HG03135 (cell line): ENCODE results near the gene ST8SIA1.

Source experiments
- ATAC-seq: cut with Tn5 transposase; IDR thresholded peaks from one replicate; pipeline ENCODE4 v1.9.1; 2021; ENCODE audit warnings: mild to moderate bottlenecking, moderate library complexity; ENCODE audit not compliant: unreplicated experiment

Gene ST8SIA1

GRCh38 chr12:22246217-22246846 lies 88.2 kb downstream of the ST8SIA1 start:
- ATAC-seq = no peak

GRCh38 chr12:22242726-22243125 lies 91.8 kb downstream of the ST8SIA1 start:
- no peak for ATAC-seq

- no peak for ATAC-seq
Measured at GRCh38 chr12:22238211-22238610, 96.3 kb downstream of the ST8SIA1 start.

- no peak for ATAC-seq
Measured at GRCh38 chr12:22234561-22234960, 99.9 kb downstream of the ST8SIA1 start.

- ATAC-seq = no peak
Measured at GRCh38 chr12:22231836-22232235, 102.7 kb downstream of the ST8SIA1 start.

- no peak for ATAC-seq
Measured at GRCh38 chr12:22231078-22231477, 103.4 kb downstream of the ST8SIA1 start.

GRCh38 chr12:22230280-22230794 lies 104.2 kb downstream of the ST8SIA1 start:
- no peak for ATAC-seq

- ATAC-seq = no peak
Measured at GRCh38 chr12:22229652-22230279, 104.7 kb downstream of the ST8SIA1 start.

- no peak for ATAC-seq
Measured at GRCh38 chr12:22228022-22228875, 106.3 kb downstream of the ST8SIA1 start.

- ATAC-seq = no peak
Measured at GRCh38 chr12:22223356-22223755, 111.2 kb downstream of the ST8SIA1 start.

- no peak for ATAC-seq
Measured at GRCh38 chr12:22217556-22217955, 117.0 kb downstream of the ST8SIA1 start.

- no peak for ATAC-seq
Measured at GRCh38 chr12:22215467-22216253, 118.8 kb downstream of the ST8SIA1 start.

- no peak for ATAC-seq
Measured at GRCh38 chr12:22211128-22211527, 123.4 kb downstream of the ST8SIA1 start.

GRCh38 chr12:22209422-22209821 lies 125.1 kb downstream of the ST8SIA1 start:
- no peak for ATAC-seq

GRCh38 chr12:22206111-22206728 lies 128.3 kb downstream of the ST8SIA1 start:
- ATAC-seq = no peak

- ATAC-seq = no peak
Measured at GRCh38 chr12:22204391-22204790, 130.1 kb downstream of the ST8SIA1 start.

GRCh38 chr12:22202847-22203246 lies 131.7 kb downstream of the ST8SIA1 start:
- ATAC-seq = no peak

GRCh38 chr12:22201101-22201500 lies 133.4 kb downstream of the ST8SIA1 start:
- ATAC-seq = no peak

- no peak for ATAC-seq
Measured at GRCh38 chr12:22196236-22196635, 138.3 kb downstream of the ST8SIA1 start.

GRCh38 chr12:22190969-22191368 lies 143.5 kb downstream of the ST8SIA1 start:
- no peak for ATAC-seq
